GM18520 (cell line): ENCODE results near the gene NR1I2.

Experiments
- ATAC-seq: cut with Tn5 transposase; IDR thresholded peaks from one replicate; pipeline ENCODE4 v1.9.1; 2021; ENCODE audit not compliant: unreplicated experiment

Gene NR1I2

DNA sequence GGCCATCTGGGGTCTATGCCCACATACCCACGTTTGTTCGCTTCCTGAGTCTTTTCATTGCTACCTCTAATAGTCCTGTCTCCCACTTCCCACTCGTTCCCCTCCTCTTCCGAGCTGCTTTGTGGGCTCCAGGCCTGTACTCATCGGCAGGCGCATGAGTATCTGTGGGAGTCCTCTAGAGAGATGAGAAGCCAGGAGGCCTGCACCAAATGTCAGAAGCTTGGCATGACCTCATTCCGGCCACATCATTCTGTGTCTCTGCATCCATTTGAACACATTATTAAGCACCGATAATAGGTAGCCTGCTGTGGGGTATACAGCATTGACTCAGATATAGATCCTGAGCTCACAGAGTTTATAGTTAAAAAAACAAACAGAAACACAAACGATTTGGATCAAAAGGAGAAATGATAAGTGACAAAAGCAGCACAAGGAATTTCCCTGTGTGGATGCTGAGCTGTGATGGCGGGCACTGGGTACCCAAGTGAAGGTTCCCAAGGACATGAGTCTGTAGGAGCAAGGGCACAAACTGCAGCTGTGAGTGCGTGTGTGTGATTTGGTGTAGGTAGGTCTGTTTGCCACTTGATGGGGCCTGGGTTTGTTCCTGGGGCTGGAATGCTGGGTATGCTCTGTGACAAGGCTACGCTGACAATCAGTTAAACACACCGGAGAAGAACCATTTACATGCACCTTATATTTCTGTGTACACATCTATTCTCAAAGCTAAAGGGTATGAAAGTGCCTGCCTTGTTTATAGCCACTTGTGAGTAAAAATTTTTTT is 35.9 kb downstream of the NR1I2 start:
- no peak for ATAC-seq

DNA sequence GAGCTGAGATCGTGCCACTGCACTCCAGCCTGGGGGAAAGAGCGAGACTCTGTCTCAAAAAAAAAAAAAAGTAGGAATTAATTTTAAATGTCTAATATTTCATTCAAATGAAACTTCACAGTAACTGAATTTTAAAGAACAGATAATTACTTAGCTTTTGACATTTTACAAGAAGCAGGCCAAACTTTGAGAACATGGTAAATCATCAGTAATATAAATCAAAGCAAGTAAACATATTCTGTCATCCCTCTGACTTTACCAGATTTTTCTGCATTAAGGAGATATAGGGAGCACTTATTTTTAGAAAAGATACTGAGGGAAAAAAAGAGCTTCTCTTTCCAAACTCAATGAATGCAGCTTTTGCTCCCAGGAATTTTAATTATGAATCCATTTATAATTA is 37.0 kb downstream of the NR1I2 start:
- ATAC-seq = no peak

DNA sequence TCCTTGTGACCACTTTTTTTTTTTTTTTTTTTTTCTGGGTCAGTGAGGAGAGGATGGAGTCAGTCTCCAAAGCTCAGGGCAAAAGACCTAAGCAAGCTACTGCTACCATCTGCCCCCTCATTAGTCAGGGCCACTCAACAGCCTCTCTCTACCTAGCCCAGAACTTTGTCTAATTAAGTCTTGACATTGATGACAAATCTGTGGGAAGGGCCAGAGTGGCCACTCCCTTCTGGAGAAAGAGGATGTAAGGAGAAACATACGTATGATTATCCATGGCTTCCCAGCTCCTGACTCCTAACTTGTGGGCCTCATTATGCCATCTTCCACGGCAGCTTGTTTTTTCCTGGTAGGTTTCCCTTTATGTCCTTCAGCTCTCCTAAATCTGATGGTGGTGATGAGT is 37.9 kb downstream of the NR1I2 start:
- no peak for ATAC-seq

DNA sequence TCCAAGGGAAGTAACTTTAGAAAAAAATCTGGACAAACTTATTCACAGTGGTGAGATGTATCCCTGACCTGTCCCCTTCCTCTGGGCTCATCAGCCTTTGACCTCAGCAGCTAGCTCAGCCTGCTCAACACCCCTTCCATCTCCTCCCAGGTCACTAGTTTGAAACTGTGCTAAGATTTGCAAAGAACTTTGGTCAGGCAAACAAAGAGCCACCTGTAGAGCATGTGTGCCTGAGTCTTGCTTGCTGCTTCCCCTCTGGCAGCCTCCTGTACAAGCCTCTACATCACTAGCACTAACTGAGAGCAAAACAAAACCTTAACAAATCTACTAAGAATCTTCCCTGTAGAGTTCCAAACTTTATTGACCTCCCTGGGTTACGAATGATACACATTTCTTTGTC is 43.9 kb downstream of the NR1I2 start:
- ATAC-seq = no peak

DNA sequence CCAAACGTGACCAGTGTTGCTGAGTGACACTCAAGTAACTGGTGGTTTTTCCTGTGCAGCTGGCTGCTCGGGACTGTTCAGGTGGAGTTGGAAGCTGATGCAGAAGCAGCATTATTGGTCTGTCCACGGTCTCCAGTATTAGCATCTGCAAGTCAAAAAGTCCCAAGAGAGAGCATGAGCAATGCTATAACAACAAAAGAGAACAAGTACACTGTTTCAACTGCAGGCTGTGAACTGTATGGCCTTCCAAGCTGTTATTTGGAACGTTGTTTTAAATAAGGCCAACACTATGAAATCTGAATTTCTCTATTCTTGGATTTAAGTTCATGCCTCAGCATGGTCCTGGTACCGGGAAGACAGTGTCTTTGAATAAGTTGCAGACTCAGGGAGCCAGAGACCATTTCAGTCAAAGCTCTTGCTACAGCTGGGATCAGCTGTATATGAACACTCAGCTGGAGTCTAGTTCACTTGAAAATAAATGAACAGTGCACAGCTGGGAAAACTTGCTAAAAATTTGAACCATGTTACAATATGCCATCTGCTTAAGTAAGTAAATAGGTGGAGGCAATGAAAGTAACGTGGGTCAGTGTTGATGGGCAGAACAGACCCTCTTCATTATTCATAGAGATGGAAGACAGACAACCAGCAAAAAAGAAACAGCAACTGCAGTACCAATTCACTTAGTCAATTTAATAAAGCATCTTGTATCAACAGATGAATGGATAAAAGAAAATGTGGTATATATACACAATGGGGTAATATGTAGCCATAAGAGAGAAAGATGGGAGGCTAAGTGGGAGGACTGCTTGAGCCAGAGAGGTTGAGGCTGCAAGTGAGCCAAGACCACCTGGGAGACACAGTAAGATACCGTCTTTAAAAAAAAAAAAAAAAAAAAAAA is 45.1 kb downstream of the NR1I2 start:
- no peak for ATAC-seq

DNA sequence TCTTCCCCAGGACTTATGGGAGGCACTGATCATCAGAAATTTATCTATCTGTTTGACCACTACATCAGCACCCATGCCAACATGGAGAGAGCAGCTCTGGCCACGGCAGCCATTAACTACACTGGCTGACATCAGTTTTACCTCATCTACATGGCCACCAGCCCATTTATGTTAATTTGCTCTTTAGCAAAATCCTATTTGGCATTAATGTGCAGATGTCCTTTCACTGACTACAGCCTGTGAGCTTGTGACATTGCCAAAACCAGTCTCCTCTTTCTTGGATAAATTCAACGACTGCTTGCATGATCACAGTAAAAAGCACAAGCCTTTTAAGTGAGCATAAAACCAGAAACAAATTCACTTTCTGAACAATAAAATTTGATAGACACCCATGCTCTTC is 47.5 kb downstream of the NR1I2 start:
- no peak for ATAC-seq

DNA sequence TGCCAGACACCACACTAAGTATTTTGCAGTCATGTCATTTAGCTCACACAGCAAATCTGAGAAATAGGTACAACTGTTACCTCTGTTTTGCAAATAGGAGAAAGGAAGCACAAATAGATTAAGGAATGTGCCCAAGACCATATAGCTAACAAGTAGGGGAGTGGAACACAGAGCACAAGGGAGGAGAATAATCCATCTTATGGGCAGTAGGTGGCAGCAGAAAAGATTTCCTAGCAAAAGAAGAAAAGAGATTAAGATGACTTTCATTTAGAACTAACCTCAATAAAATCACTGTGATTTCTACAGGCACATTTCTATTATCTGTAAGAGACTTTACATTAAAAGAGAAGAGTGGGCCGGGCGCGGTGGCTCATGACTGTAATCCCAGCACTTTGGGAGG is 49.1 kb downstream of the NR1I2 start:
- no peak for ATAC-seq

DNA sequence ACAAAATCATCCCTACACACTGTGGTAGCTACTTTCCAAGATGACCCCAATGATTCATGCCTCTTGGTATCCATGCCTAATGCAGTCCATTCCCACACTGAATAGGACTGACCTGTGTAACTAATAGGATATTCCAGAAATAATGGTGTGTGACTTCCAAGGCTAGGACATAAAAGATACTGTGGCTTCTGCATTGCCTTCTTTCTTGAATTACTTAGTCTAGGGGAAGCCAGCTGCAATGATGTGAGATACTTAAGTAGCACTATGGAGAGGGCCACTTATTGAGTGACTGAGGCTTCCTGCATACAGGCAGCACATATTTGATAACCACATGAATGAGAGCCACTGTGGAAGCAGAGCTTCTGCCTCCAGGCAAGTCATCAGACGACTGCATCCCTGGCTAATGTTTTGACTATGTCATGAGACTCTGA is 50.1 kb downstream of the NR1I2 start:
- ATAC-seq = no peak

DNA sequence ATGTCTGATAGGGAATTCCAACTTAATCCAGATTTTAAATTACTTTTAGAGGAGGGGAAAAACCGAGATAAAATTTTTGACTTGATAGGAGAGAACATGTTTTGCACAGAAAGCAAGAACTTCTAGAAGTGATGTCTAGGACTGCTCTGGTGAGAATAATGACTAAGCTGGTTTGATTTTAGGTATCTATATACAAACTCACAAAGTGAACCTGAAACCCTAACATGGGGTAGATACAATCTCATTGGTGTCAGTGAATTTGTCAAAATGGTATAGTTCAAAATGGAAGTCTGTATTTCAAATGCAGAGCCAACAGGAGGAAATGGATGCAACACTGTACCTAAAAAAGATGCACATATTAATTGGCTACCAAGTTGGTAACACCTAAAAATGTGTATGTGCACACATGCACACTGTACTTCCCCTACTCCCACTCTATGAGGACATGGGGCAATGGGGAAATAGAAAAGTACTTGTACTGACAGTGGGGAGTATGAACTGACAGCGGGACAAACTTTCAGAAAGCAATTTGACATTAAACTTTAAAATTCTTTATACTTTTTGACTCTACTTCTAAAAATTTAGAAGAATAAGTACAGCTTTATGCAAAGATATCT is 53.0 kb downstream of the NR1I2 start:
- peak; percentile 35 for ATAC-seq

DNA sequence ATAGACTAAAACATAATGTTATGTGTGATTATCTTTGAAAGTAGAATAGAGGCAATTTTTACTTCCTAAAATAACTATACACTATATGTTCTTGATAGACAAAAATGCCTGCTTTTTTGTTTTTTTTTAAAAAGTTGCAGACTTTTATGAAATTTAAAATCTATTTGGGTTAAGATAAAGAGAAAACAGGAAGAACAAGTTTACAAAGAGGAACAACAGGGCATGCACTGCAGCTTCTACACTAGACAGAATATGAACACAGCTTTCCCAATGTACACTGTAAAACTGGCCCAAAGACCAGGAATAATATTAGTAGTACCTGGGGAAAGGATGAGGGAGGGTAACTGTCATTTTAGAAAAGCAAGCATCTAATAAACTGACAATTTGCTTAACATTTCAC is 53.7 kb downstream of the NR1I2 start:
- no peak for ATAC-seq

DNA sequence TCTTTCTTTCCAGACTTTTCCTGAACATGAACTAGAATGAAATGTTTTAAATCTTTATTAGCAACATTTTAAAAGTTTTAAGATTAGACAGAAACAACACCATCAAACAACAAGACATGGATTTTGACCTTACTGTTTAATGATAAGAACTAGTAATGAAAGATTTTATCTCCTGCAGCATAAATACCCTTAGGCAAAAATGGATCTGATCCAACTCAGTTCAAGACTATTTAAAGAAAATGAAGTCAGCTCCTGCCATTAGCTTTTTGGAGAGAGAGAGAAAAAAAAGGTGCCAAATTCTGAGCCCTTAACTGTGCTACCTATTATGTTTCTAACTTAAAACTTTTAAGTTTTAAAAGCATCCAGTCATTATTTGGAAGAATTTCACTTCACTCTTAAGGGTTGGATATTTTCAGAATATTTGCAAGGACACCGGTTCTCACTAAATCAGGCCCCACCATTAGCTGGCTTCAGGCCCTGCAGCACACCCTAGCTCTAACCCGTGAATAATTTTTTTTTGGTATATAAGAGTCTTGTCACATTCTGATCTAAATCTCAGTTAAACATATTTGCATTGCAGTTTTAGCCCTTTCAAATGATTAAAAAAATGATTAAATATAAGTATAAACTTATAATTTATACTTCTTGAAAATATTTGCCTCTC is 60.0 kb downstream of the NR1I2 start:
- no peak for ATAC-seq

DNA sequence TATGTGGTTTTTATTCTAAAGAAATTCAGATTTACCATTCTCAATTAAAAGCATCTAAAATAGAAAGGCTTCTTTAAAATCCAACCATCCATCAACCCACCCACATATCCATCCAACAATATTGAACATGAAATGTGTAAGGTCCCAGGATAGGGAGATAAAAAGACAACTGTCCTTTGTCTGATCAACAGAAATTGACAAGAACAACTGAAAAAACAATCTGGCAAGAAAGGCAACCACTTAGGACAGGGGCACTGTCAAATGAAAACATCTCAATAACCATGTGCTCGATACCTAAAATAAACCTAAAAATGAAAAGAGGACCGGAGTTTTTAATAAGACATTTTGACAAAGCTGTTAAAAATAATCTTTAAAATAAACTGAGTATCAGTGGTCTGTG is 67.2 kb downstream of the NR1I2 start:
- no peak for ATAC-seq

DNA sequence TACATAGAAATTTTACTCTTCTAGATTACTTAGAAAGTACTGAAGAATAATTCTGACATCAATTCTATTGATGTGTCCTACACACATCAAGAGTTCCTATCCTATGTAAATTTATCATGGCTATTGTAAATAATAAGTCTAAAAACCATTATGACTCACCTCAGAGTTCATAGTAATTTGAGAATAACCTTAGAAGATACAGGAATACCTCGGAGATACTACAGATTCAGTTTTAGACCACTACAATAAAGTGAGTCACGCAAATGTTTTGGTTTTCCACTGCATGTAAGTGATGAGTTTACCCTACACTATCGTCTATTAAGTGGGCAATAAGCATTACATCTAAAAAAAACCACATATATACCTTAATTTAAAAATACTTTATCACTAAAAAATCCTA is 74.8 kb downstream of the NR1I2 start:
- no peak for ATAC-seq

DNA sequence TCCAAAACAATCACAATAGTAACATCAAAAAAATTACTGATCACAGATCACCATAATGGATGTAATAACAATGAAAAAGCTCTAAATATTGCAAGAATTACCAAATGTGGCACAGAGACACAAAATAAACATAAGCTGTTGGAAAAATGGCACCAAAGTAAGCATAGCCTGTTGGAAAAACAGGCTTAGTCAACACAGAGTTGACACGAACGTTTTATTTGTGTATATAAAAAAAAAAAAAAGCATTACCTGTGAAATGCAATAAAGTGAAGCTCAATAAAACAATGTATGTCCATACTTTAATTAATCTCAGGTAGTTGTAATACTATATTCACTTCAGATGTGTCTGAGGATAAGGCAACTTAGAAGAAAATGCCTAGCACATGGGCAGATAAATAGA is 77.1 kb downstream of the NR1I2 start:
- no peak for ATAC-seq

DNA sequence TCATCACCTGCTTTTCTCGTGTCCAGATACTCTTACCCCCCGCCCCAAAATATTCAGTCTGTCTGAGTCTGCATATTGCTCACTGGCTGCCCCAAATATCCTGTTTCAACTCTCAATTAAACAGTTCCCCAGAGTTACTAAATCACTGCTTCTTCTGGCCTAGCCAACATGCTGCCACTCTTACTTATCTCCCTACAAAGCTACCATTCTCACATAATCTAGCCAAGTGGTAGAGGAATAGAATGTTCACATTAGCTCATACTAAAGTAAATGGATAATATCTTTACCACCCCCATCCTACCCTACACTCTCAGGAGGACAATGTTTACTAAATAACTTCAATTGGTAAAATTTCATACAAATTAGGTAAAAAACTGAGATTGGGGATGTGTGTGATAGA is 77.8 kb downstream of the NR1I2 start:
- ATAC-seq = no peak

DNA sequence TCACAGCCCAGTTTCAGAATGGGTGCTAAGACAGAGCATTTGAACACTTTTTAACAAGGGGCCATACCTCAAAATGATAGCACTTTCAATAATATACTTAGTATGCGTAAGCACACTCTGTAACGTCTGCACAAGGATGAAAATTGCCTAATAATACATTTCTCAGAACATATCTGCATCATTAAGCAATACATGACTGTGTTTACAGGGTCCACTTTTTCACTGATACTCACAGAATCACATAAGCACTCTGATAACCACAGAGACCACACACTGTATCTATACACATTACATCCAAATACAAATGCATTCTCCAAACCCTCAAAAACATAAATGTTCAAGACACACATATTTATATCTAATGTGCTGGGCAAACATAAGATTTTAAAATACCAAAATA is 79.8 kb downstream of the NR1I2 start:
- no peak for ATAC-seq

DNA sequence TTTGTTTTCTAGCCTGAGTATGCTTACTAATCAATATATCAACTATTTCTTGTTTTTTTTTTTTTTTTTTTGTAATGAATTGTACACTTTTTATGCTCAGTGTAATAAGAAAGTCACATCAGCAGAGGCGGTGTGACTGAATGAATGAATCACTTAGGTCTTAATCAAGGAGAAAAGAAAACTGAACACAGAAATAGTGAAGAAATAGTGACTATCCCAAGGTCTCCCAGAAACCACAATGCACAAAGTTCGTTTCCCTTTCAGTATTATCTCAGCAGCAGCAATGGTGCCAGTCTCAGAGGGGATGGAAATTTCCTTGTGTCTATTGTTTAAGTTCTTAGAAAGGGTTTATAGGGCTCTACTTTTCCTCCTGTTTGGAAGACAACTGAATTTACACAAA is 80.7 kb downstream of the NR1I2 start:
- no peak for ATAC-seq

DNA sequence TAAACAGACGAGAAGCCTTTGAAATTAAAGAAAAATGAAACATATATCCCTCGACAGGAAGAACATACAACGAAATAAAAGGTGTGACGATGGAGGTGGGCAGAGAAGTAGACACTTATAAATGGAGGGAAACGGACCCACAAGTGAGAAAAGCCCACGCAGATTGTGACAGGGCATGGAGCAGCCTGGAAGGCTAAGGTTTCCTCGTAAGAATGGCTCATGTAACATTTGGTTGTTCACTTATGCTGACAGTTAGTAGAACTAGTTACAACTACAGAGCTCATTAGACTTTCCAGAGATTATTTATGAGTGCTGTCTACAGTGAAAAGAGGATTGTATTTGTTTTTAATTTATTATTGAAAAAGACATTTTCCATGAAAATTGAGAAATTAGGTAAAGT is 82.6 kb downstream of the NR1I2 start:
- ATAC-seq = no peak
